ENCODE results near the gene ARHGEF17.

GRCh38 chr11:73380331-73380730 is 72.3 kb downstream of the ARHGEF17 start:
- no peak for TF ChIP-seq EZH2phosphoT487 (IDR thresholded peaks at IDR 0.05; ENCODE audit: low read depth, severe bottlenecking, unreplicated experiment)
- TF ChIP-seq, protein P1, sequence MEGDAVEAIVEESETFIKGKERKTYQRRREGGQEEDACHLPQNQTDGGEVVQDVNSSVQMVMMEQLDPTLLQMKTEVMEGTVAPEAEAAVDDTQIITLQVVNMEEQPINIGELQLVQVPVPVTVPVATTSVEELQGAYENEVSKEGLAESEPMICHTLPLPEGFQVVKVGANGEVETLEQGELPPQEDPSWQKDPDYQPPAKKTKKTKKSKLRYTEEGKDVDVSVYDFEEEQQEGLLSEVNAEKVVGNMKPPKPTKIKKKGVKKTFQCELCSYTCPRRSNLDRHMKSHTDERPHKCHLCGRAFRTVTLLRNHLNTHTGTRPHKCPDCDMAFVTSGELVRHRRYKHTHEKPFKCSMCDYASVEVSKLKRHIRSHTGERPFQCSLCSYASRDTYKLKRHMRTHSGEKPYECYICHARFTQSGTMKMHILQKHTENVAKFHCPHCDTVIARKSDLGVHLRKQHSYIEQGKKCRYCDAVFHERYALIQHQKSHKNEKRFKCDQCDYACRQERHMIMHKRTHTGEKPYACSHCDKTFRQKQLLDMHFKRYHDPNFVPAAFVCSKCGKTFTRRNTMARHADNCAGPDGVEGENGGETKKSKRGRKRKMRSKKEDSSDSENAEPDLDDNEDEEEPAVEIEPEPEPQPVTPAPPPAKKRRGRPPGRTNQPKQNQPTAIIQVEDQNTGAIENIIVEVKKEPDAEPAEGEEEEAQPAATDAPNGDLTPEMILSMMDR (IDR thresholded peaks at IDR 0.05; ENCODE audit: poor library complexity), result no peak
- no peak for TF ChIP-seq EZH2 (IDR thresholded peaks at IDR 0.05; ENCODE audit: borderline replicate concordance)
